OCI-LY3 (cell line): ENCODE measurements around the gene CCRL2.

Experiments used
- H2AFZ ChIP-seq: fragments of 200-600, 300-600 bp; shearing (Covaris generic); 2 replicates; pipeline ENCODE4 v1.6.0; 2014; ENCODE audit warnings: antibody characterized with exemption, low read depth, low read length
- H3K27ac ChIP-seq: fragments of 200-600, 300-600 bp; sonication (generic); 2 replicates; pipeline ENCODE4 v1.5.1; 2014; ENCODE audit warnings: mild to moderate bottlenecking, low read length, moderate library complexity, mixed read lengths
- H3K27me3 ChIP-seq: fragments of 200-600, 300-600 bp; sonication (generic); 2 replicates; pipeline ENCODE4 v1.6.1; 2014; ENCODE audit warnings: low read depth, low read length, mixed read lengths
- H3K36me3 ChIP-seq: fragments of 200-600, 300-600 bp; sonication (generic); replicated peaks from 2 replicates; pipeline ENCODE3; 2014; ENCODE audit warnings: low read depth, low read length, mixed read lengths
- H3K4me1 ChIP-seq: fragments of 300-600, 200-600 bp; sonication (generic); 2 replicates; pipeline ENCODE4 v1.6.1; 2014; ENCODE audit warnings: low read length, mixed read lengths
- H3K4me2 ChIP-seq: fragments of 200-600, 300-600 bp; sonication (generic); 2 replicates; pipeline ENCODE4 v1.6.1; 2014; ENCODE audit warnings: low read length, mixed read lengths
- H3K4me3 ChIP-seq: fragments of 300-600, 200-600 bp; sonication (generic); 2 replicates; pipeline ENCODE4 v1.5.1; 2014; ENCODE audit warnings: antibody characterized with exemption, mild to moderate bottlenecking, low read length, moderate library complexity
- H3K79me2 ChIP-seq: fragments of 300-600, 200-600 bp; shearing (Covaris generic); 2 replicates; pipeline ENCODE4 v1.6.1; 2014; ENCODE audit warnings: mild to moderate bottlenecking, low read length, mixed read lengths
- H3K9ac ChIP-seq: fragments of 300-600, 200-600 bp; shearing (Covaris generic); 2 replicates; pipeline ENCODE4 v1.6.0; 2014; ENCODE audit warnings: mild to moderate bottlenecking, low read length, moderate library complexity
- H3K9me3 ChIP-seq: fragments of 200-600, 300-600 bp; shearing (Covaris generic); 2 replicates; pipeline ENCODE4 v1.6.1; 2014; ENCODE audit warnings: low read length, mixed read lengths; ENCODE audit not compliant: insufficient read depth
- H4K20me1 ChIP-seq: fragments of 200-600, 300-600 bp; sonication (generic); 2 replicates; pipeline ENCODE4 v1.6.1; 2016; ENCODE audit warnings: low read length, mixed read lengths; ENCODE audit not compliant: insufficient read depth
- CTCF ChIP-seq: fragments of 200-600, 300-600 bp; sonication (generic); IDR thresholded peaks from 2 replicates; pipeline ENCODE4 v1.5.1; 2014; ENCODE audit warnings: antibody characterized with exemption, low read length, low read depth
- EZH2phosphoT487 ChIP-seq: fragments of 200-600 bp; shearing (Covaris generic); IDR thresholded peaks from 2 replicates; pipeline ENCODE4 v1.6.1; 2018; ENCODE audit warnings: antibody characterized with exemption, mixed run types, low read depth

CCRL2 gene

DNA sequence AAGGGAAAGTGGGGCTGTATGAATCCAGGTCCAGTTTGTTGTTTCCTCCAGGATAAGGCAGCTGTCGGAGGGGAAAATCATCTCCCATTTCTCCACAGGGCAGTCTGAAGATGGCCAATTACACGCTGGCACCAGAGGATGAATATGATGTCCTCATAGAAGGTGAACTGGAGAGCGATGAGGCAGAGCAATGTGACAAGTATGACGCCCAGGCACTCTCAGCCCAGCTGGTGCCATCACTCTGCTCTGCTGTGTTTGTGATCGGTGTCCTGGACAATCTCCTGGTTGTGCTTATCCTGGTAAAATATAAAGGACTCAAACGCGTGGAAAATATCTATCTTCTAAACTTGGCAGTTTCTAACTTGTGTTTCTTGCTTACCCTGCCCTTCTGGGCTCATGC lies 911 bp downstream of the CCRL2 start:
- Histone ChIP-seq H4K20me1 (no peaks in the 10 kb centered on the region), H3K79me2 (no peaks in the 10 kb centered on the region), H3K27me3 (peaks cover 14% of the 10 kb centered on the region; the same call in 1 of the 2 replicates), H3K4me3 (peak overlapping the region; percentile 58; the same call in 1 of the 2 replicates), H2AFZ (no peak overlapping the region), H3K9ac (no peak overlapping the region), H3K9me3 (no peaks in the 10 kb centered on the region), H3K36me3 (no peaks in the 10 kb centered on the region), H3K4me2 (peak overlapping the region; percentile 56; the same call in 1 of the 2 replicates), H3K4me1 (peaks cover 27% of the 10 kb centered on the region), H3K27ac (no peak overlapping the region)
- TF ChIP-seq EZH2phosphoT487, result no peak
- no peak for TF ChIP-seq CTCF

- no peaks in the 10 kb centered on the region for H3K36me3 ChIP-seq
- H3K4me3 ChIP-seq, result no peak overlapping the region
- no peak overlapping the region for H3K4me2 ChIP-seq
- no peak overlapping the region for H2AFZ ChIP-seq
- H3K4me1 ChIP-seq, result peaks cover 27% of the 10 kb centered on the region
- TF ChIP-seq CTCF, result no peak
- no peak for TF ChIP-seq EZH2phosphoT487
- no peaks in the 10 kb centered on the region for H3K79me2 ChIP-seq
- no peaks in the 10 kb centered on the region for H4K20me1 ChIP-seq
- no peaks in the 10 kb centered on the region for H3K9me3 ChIP-seq
- H3K27ac ChIP-seq, result no peak overlapping the region
- no peak overlapping the region for H3K9ac ChIP-seq
- H3K27me3 ChIP-seq, result peaks cover 14% of the 10 kb centered on the region; the same call in 1 of the 2 replicates
These were observed 1.8 kb downstream of the CCRL2 start for GRCh38 chr3:46408853-46409252.

DNA sequence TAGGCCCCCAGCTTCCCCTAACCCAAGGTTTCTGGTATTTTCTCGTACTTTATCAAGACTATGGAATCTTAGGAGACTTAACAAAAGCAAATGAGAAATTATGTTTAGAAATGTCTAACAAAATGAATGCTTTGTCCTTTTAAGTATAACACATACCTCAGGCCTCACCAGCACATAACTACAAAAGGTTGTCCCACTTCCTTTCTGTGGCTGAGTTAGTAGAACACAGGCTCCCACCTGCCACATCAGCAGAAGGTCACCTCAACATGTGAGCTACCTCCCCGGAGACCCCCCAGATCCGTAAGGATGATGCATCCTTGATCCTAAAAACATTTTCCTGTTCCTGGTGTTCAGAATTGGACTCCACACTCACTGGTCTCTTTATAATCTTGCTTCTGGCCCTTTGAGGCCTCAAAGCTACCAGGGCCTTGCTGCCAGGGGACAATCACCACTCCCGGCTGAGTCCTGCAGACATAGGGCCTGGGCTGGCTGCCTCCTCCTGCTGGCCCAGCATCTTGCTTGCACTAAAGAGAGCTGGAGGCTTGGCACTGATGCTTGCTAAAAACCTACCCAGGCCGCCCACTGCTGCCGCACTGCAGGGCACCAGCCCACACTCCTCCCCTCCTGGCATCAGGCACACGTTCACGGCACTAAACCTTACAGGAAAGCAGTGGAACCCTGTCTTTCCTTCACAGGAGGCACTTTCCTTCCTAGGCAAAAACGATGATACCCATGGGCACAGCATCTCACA lies 2.9 kb downstream of the CCRL2 start:
- no peak overlapping the region for H3K4me2 ChIP-seq
- H3K36me3 ChIP-seq, result no peaks in the 10 kb centered on the region
- H2AFZ ChIP-seq, result no peak overlapping the region
- H4K20me1 ChIP-seq, result no peaks in the 10 kb centered on the region
- H3K79me2 ChIP-seq, result no peaks in the 10 kb centered on the region
- no peaks in the 10 kb centered on the region for H3K9me3 ChIP-seq
- no peak for TF ChIP-seq CTCF
- no peak for TF ChIP-seq EZH2phosphoT487
- no peak overlapping the region for H3K9ac ChIP-seq
- H3K27me3 ChIP-seq, result peaks cover 13% of the 10 kb centered on the region
- no peak overlapping the region for H3K27ac ChIP-seq
- H3K4me1 ChIP-seq, result peaks cover 27% of the 10 kb centered on the region
- H3K4me3 ChIP-seq, result no peak overlapping the region

- Histone ChIP-seq H3K4me1 (peaks cover 27% of the 10 kb centered on the region), H3K79me2 (no peaks in the 10 kb centered on the region), H2AFZ (no peak overlapping the region), H3K27me3 (peaks cover 14% of the 10 kb centered on the region), H3K9ac (no peak overlapping the region), H3K36me3 (no peaks in the 10 kb centered on the region), H3K9me3 (no peaks in the 10 kb centered on the region), H3K4me2 (no peak overlapping the region), H4K20me1 (no peaks in the 10 kb centered on the region), H3K4me3 (no peak overlapping the region), H3K27ac (no peak overlapping the region)
- TF ChIP-seq CTCF (no peak), EZH2phosphoT487 (no peak)
These were observed 3.6 kb downstream of the CCRL2 start for GRCh38 chr3:46410669-46411068.
